Raji (cell line): ENCODE measurements around the gene GATA5.

ENCODE experiments used
- POLR2A ChIP-seq: IDR thresholded peaks from 2 replicates; pipeline ENCODE4 v1.6.1; 2011; ENCODE audit warnings: low read depth, low read length, control low read depth; ENCODE audit not compliant: insufficient read depth

The GATA5 gene

GRCh38 chr20:62484478-62484877, 8.7 kb upstream of the GATA5 start:
- TF ChIP-seq POLR2A: no peak

DNA sequence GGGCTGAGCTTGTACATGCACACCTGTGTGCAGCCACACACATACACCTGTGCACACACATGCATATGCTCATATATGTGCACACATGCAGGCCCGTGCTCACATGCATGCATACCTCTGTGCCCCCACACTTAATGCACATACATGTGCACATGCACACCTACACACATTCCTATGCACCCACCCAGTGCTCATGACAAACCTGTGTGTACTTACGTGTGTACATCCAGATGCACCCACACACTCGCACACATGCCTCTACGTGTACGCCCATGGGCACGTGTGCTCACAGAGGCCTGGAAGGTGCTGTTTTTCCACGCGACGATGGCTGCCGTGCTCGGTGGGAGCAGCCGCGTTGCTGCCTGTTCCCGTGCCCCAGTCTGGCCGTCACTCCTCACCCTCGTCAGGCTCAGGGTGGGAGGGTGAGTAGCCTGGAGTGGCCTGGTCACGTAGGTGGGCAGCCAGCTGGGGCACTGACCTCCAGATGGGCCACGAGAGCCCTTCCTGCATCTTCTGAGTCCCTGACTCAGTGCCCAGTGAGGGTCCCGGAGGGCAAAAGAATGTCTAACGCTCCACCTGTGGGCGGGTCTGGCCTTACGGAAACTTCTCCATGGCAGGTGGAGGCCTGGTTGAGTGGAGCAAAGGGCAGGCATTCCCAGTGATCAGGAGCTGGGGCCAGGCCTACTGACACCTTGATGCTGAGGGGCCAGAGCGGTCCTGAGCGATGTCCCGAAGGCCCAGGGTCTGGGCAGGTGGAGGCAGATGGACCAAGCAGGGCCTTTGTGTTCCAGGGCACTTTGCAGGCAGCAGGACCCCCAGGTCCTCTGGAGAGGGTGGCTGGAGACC, 8.0 kb upstream of the GATA5 start:
- TF ChIP-seq POLR2A: no peak

- TF ChIP-seq POLR2A: no peak
Observed at GRCh38 chr20:62482974-62483373, 7.2 kb upstream of the GATA5 start.

DNA sequence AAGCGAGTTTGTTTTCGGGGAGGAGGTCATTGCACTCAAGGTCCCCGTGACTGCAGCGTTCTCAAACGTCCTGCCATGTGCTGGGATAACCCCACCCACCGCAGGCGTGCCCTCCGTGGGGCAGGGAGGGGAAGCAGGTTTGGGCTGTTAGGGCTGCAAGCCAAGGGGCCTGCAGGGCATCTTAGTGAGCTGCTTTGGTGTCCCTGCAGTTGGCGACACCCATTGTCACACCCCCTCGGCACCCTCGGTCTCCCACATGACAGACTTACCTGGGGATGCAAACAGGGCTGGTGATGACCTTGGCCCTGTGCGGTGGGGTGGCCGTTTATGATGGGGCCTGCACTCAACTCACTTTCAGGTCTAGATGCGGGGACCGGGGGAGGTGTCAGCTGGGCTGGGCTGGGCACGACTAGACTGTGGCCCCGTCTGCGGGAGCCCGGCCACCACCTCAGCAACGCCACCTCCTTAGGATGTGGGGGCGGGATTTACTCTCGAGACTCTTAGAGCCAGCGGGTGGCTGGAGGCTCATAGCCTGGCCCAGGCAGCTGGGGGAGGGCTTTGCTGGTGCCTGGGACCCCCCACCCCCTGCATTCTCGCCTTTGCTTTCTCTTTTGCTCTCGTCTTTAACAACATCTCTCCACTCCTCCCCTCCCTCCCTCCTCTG, 6.5 kb upstream of the GATA5 start:
- TF ChIP-seq POLR2A: no peak

GRCh38 chr20:62481425-62482145, 5.8 kb upstream of the GATA5 start:
- TF ChIP-seq POLR2A: no peak

- no peak for TF ChIP-seq POLR2A
Observed at GRCh38 chr20:62480318-62480717, 4.5 kb upstream of the GATA5 start.

GRCh38 chr20:62479656-62480055, 3.9 kb upstream of the GATA5 start:
- no peak for TF ChIP-seq POLR2A

GRCh38 chr20:62479156-62479555, 3.4 kb upstream of the GATA5 start:
- TF ChIP-seq POLR2A: no peak

- no peak for TF ChIP-seq POLR2A
Observed at GRCh38 chr20:62477669-62478455, 2.1 kb upstream of the GATA5 start.

- no peak for TF ChIP-seq POLR2A
Observed at GRCh38 chr20:62476056-62476838, 452 bp upstream of the GATA5 start.

DNA sequence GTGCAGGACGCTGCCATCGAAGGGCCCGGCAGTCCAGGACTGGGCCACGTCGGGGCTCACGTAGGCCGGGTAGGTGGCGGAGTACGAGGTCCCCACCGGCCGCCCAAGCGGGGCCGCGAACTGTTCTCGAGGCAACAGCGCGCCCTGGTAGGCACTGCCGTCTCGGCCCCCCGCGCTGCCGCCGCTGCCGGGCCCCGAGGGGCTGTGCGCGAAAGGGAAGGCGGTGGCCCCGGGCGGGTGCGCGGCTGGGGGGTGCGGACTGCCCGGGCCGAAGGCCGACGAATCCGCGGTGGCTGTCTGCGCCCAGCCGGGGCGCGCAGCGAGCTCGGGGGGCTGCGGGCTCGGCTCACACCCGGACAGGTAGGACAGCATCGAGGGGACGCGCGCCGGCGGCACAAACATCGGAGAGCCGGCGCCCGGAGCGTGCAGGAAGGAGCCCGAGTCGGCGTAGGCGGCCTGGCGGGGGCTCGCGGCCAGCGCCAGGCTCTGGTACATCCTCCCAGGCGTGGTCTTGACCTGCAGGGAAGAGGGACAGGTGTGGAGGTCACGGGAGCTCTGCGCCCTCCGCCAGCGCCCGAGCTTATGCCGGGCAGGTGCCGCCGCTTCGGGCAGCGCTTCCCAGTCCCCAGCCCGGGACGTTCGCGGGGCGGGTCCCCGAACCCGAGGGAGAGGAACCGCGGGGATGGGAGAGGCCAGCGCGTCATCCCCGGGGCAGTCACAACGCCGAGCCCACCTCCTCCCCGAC, 596 bp downstream of the GATA5 start:
- no peak for TF ChIP-seq POLR2A

DNA sequence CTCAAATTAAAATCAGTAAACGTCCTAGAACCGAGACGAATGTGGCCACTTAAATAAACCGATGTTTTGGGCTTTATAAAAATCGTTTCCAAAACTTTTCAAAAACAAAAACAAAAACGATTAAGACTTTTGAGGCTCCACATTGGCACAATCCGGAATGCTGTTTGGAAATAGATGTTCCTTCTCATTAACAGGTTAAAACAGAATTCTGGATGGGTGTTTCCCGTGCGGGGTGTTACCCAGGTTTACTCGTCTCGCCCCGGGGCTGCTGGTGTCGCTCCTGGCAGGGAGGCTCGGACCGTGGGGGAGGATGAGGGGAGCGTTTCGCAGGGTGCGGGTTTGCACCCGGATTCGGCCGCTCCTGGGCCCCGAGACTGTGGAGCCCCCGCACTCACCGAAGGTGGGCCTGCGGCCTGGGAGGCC, 1.2 kb downstream of the GATA5 start:
- TF ChIP-seq POLR2A: no peak

DNA sequence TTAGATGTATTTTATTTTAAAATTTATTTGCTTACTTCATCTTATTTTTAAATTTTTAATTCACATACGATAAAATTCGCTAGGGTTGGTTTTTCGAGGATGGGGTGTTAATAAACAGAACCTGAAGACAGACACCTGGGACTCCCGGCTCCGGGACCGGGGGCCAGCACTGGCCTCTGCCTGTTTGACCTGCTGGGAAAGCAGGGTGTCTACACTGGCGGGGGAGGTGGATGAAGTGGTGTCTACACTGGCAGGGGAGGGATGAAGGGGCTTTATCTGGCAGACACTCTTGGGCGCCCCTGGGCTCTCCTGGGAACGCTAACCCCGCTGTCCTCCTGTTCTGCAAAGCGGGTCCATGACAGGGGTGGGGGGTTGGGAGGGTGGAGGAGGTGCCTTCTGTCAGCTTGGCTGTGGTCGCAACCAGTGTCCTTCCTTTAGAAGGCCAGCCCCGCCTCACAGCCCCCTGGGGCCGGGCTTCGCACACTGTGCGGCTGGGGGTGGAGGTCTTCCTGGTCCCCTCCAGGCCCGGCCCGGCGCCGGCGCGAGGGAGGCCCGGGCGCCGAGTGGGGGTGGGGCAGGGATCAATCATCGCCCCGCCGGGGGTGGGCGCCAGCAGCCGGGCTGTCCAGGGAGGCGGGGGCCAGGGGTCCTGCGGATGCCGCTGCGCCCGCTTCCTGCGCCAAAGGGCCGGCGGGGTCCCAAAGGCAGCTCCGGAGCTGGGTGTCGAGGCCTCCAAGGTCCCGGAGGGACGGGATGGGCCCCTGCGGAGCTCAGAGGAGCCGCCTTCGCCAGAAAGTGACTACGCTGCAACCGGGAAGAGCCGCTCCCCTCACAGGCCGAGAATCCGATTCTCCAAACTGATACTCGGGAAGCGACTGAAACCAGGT, 1.8 kb downstream of the GATA5 start:
- no peak for TF ChIP-seq POLR2A
